Vagina (tissue), 2 donors: ENCODE data around the gene ROR2.

Source experiments
- POLR2A ChIP-seq, 2 donors: fragments of 450-650 bp; IDR thresholded peaks; one replicate each; pipeline ENCODE4 v1.6.1; 2017; ENCODE audit warnings: antibody characterized with exemption in 2 of 2, mild to moderate bottlenecking in 2 of 2, moderate library complexity in 2 of 2
- TF ChIP-seq, protein P1 (sequence below), 3 experiments: fragments of 450-650 bp in 2 of 3; fragments of 200-600 bp in 1 of 3; sonication (generic) in 1 of 3; IDR thresholded peaks; one replicate each; pipeline ENCODE4 v1.5.1; 2017 to 2019; ENCODE audit warnings: antibody characterized with exemption in 3 of 3, mild to moderate bottlenecking in 2 of 3, moderate library complexity in 2 of 3

GRCh38 chr9:91781116-91781515, 168.9 kb downstream of the ROR2 start:
- TF ChIP-seq, protein P1, sequence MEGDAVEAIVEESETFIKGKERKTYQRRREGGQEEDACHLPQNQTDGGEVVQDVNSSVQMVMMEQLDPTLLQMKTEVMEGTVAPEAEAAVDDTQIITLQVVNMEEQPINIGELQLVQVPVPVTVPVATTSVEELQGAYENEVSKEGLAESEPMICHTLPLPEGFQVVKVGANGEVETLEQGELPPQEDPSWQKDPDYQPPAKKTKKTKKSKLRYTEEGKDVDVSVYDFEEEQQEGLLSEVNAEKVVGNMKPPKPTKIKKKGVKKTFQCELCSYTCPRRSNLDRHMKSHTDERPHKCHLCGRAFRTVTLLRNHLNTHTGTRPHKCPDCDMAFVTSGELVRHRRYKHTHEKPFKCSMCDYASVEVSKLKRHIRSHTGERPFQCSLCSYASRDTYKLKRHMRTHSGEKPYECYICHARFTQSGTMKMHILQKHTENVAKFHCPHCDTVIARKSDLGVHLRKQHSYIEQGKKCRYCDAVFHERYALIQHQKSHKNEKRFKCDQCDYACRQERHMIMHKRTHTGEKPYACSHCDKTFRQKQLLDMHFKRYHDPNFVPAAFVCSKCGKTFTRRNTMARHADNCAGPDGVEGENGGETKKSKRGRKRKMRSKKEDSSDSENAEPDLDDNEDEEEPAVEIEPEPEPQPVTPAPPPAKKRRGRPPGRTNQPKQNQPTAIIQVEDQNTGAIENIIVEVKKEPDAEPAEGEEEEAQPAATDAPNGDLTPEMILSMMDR (IDR thresholded peaks at IDR 0.05), result no peak
- no peak for TF ChIP-seq POLR2A (IDR thresholded peaks at IDR 0.05)
